ENCODE measurements around the gene SYNE1.

Gene SYNE1

DNA sequence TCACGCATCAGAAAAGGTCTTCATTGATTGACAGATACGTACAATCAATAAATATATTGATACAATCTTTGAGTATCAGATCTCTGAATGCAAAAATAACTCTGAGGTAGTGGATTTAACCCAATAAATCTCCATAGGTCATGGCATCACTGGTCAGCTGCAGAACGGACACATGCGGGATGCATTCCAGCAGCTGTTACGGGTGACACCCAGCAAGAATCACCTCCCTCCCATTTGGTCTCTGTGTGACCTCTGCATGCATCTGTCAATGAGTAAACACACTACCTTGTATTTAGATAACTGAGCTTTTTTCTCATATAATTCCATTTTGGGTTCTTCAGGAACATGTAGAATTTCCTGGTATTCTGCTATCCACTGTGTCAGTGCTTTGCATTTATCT lies 285.4 kb downstream of the SYNE1 start:
- H3K27me3 ChIP-seq (ENCODE audit: control insufficient read depth, insufficient read depth, low read length): no peaks in the 10 kb centered on the region
- H3K27ac ChIP-seq: no peak overlapping the region
- no peaks in the 10 kb centered on the region for H3K79me2 ChIP-seq
- H3K9ac ChIP-seq: no peak overlapping the region
- no peak overlapping the region for H3K4me3 ChIP-seq (ENCODE audit: low read depth, low read length)
- H3K36me3 ChIP-seq (ENCODE audit: control insufficient read depth, insufficient read depth, low read length): no peaks in the 10 kb centered on the region
- TF ChIP-seq CTCF (IDR thresholded peaks at IDR 0.05): no peak
- no peak overlapping the region for H2AFZ ChIP-seq
- H3K4me1 ChIP-seq: no peaks in the 10 kb centered on the region
- H3K4me2 ChIP-seq (ENCODE audit: low read length): no peak overlapping the region
- H3K9me3 ChIP-seq (ENCODE audit: control insufficient read depth, low read length): no peaks in the 10 kb centered on the region

DNA sequence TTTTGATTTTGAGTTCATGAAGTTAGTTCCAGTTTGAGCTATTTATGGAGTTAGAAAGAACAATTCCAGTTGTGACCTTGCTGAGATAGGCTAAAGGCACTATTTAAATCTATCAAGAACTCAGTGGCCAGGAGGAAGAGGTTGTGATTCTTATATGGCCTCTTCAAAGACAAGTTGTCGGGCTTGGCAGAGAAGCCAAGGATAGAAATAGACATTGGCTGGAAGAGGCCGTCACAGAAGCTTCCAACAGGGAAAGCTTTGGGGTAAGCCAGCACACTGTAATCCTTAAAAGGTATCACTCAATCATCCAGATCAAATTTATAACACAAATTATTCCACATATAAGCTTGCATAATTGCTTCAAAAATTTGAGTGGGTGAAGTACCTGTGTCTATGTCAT lies 286.1 kb downstream of the SYNE1 start:
- Histone ChIP-seq H3K27me3 (ENCODE audit: control insufficient read depth, insufficient read depth, low read length) (no peaks in the 10 kb centered on the region), H3K79me2 (no peaks in the 10 kb centered on the region), H3K4me1 (no peaks in the 10 kb centered on the region), H3K9me3 (ENCODE audit: control insufficient read depth, low read length) (no peaks in the 10 kb centered on the region), H3K4me3 (ENCODE audit: low read depth, low read length) (no peak overlapping the region), H3K4me2 (ENCODE audit: low read length) (no peak overlapping the region), H2AFZ (no peak overlapping the region), H3K36me3 (ENCODE audit: control insufficient read depth, insufficient read depth, low read length) (no peaks in the 10 kb centered on the region), H3K27ac (no peak overlapping the region), H3K9ac (no peak overlapping the region)
- TF ChIP-seq CTCF (IDR thresholded peaks at IDR 0.05): no peak

- no peaks in the 10 kb centered on the region for H3K9me3 ChIP-seq (ENCODE audit: control insufficient read depth, low read length)
- H3K36me3 ChIP-seq (ENCODE audit: control insufficient read depth, insufficient read depth, low read length): no peaks in the 10 kb centered on the region
- H3K4me1 ChIP-seq: no peaks in the 10 kb centered on the region
- TF ChIP-seq CTCF (IDR thresholded peaks at IDR 0.05): no peak
- H3K27ac ChIP-seq: no peak overlapping the region
- no peak overlapping the region for H2AFZ ChIP-seq
- no peaks in the 10 kb centered on the region for H3K79me2 ChIP-seq
- H3K9ac ChIP-seq: no peak overlapping the region
- H3K4me3 ChIP-seq (ENCODE audit: low read depth, low read length): no peak overlapping the region
- no peaks in the 10 kb centered on the region for H3K27me3 ChIP-seq (ENCODE audit: control insufficient read depth, insufficient read depth, low read length)
- no peak overlapping the region for H3K4me2 ChIP-seq (ENCODE audit: low read length)
Measured at GRCh38 chr6:152348116-152348515, 289.0 kb downstream of the SYNE1 start.

DNA sequence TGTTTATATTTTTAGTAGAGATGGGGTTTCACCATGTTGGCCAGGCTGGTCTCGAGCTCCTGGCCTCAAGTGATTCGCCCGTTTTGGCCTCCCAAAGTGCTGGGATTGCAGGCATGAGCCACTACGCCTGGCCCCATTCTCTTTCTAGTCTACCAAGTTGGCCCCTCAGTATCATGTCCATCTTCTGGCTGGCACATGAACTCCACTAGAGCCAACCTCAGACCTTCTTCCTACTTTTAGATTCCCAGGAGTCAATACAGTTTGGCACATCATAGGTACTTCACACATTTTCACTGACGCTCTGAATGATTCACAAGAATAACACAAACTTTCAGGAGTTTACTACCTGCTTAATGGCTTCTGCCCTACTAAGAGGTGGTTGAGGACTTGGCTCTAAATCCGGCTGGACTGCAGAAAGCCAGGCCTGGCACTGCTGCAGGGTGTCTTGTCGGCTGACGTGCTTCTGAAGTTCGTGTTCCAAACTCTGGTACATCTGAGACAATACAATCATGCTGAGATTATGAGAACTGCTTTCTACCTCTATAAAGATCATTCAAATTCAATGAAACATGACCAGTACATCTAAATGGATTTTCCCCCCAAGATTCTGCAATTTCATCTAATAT lies 293.3 kb downstream of the SYNE1 start:
- Histone ChIP-seq H3K9ac (no peak overlapping the region), H3K36me3 (ENCODE audit: control insufficient read depth, insufficient read depth, low read length) (no peaks in the 10 kb centered on the region), H3K4me2 (ENCODE audit: low read length) (no peak overlapping the region), H3K27ac (no peak overlapping the region), H3K79me2 (no peaks in the 10 kb centered on the region), H3K27me3 (ENCODE audit: control insufficient read depth, insufficient read depth, low read length) (no peaks in the 10 kb centered on the region), H3K9me3 (ENCODE audit: control insufficient read depth, low read length) (no peaks in the 10 kb centered on the region), H3K4me3 (ENCODE audit: low read depth, low read length) (no peak overlapping the region), H2AFZ (no peak overlapping the region), H3K4me1 (no peaks in the 10 kb centered on the region)
- no peak for TF ChIP-seq CTCF (IDR thresholded peaks at IDR 0.05)

- no peaks in the 10 kb centered on the region for H3K79me2 ChIP-seq
- no peak overlapping the region for H3K27ac ChIP-seq
- H2AFZ ChIP-seq: no peak overlapping the region
- no peaks in the 10 kb centered on the region for H3K27me3 ChIP-seq (ENCODE audit: control insufficient read depth, insufficient read depth, low read length)
- H3K9me3 ChIP-seq (ENCODE audit: control insufficient read depth, low read length): no peaks in the 10 kb centered on the region
- TF ChIP-seq CTCF (IDR thresholded peaks at IDR 0.05): no peak
- H3K4me3 ChIP-seq (ENCODE audit: low read depth, low read length): no peak overlapping the region
- H3K36me3 ChIP-seq (ENCODE audit: control insufficient read depth, insufficient read depth, low read length): no peaks in the 10 kb centered on the region
- H3K9ac ChIP-seq: no peak overlapping the region
- H3K4me2 ChIP-seq (ENCODE audit: low read length): no peak overlapping the region
- H3K4me1 ChIP-seq: no peaks in the 10 kb centered on the region
Measured at GRCh38 chr6:152341596-152341995, 295.6 kb downstream of the SYNE1 start.
